HepG2 (cell line): Measurements from ENCODE around the gene NCKIPSD. TPM values are rescaled to one million over a fixed set of nuclear protein-coding genes. Genes with fewer than 3 reads are reported as not detected.

Experiments
- AHDC1 ChIP-seq: sonication (generic); formaldehyde crosslinking; IDR thresholded peaks from 2 replicates; pipeline ENCODE4 v1.5.1; 2020; ENCODE audit warnings: mild to moderate bottlenecking, missing genetic modification reagents, borderline replicate concordance
- ARNT ChIP-seq: fragments of 450-650 bp; IDR thresholded peaks from 2 replicates; pipeline ENCODE4 v1.6.1; 2017
- DNMT3B ChIP-seq: conservative IDR thresholded peaks from 2 replicates; pipeline ENCODE4 v1.6.1; 2016; ENCODE audit warnings: missing biosample characterization, control low read depth
- FOXO4 ChIP-seq: sonication (generic); formaldehyde crosslinking; conservative IDR thresholded peaks from 2 replicates; pipeline ENCODE4 v1.8.1; 2023; ENCODE audit warnings: missing genetic modification reagents
- FOXP1 ChIP-seq, 2 experiments: fragments of 450-650 bp in 1 of 2; IDR thresholded peaks; 2 replicates each; pipeline ENCODE4 v1.6.1; 2017 to 2018; ENCODE audit warnings: antibody characterized with exemption in 1 of 2
- HDAC1 ChIP-seq: sonication (generic); formaldehyde crosslinking; IDR thresholded peaks from 2 replicates; pipeline ENCODE4 v1.5.1; 2020; ENCODE audit warnings: mild to moderate bottlenecking, missing genetic modification reagents
- LCORL ChIP-seq, 2 experiments: fragments of 450-650 bp in 1 of 2; sonication (generic) in 1 of 2; formaldehyde crosslinking in 1 of 2; IDR thresholded peaks; 2 replicates each; pipeline versions ENCODE4 v1.5.0 to v1.6.1; 2017 to 2020; ENCODE audit warnings: antibody characterized with exemption in 1 of 2, missing genetic modification reagents in 1 of 2
- NFKBIZ ChIP-seq: IDR thresholded peaks from 2 replicates; pipeline ENCODE4 v1.6.1; 2018; ENCODE audit warnings: missing genetic modification reagents, missing compliant biosample characterization
- PRDM15 ChIP-seq: sonication (generic); formaldehyde crosslinking; IDR thresholded peaks from 2 replicates; pipeline ENCODE4 v1.4.0; 2020; ENCODE audit warnings: missing genetic modification reagents
- TCF7 ChIP-seq: sonication (generic); IDR thresholded peaks from 2 replicates; pipeline ENCODE4 v1.6.1; 2016; ENCODE audit warnings: antibody characterized with exemption, low read depth
- WIZ ChIP-seq: sonication (generic); formaldehyde crosslinking; IDR thresholded peaks from 2 replicates; pipeline ENCODE4 v1.5.1; 2020; ENCODE audit warnings: mild to moderate bottlenecking, missing genetic modification reagents
- ZBTB34 ChIP-seq: sonication (generic); formaldehyde crosslinking; IDR thresholded peaks from 2 replicates; pipeline ENCODE4 v1.8.0; 2022; ENCODE audit warnings: mild to moderate bottlenecking, missing genetic modification reagents
- ZBTB44 ChIP-seq: sonication (generic); formaldehyde crosslinking; IDR thresholded peaks from 2 replicates; pipeline ENCODE4 v1.4.0; 2020; ENCODE audit warnings: missing genetic modification reagents
- polyA plus RNA-seq, 8 experiments: library from polyadenylated mRNA; depleted of rRNA in 3 of 8; stranded (reverse) in 7 of 8; unstranded in 1 of 8; fragments of >200 nt; fragmentation: Illumina TruSeq in 4 of 8; extraction: Trizol in 4 of 8; gene quantifications; 2 replicates each; pipeline versions ENCODE4 v1.2.1 to v1.2.3, GENCODE V29; 2011 to 2016; ENCODE audit warnings: low read depth in 4 of 8, missing spikeins in 1 of 8, mixed read lengths in 1 of 8; ENCODE audit not compliant: insufficient read depth in 1 of 8
- total RNA-seq, 5 experiments: library from RNA; depleted of rRNA; stranded (reverse); fragments of >200 nt; fragmentation: Illumina TruSeq; extraction: Trizol; gene quantifications; 2 replicates each; pipeline ENCODE4 v1.2.3, GENCODE V29; 2016; ENCODE audit warnings: low read depth in 1 of 5

The NCKIPSD gene
- total and polyA plus RNA-seq, 2 of the 13 experiments (the other 11 are each of a cell fraction or from before 2014, with no cell fraction given) = 13.5 to 35.2 TPM

GRCh38 chr3:48685603-48686511 is at the start of gene NCKIPSD (continued):
- TF ChIP-seq LCORL (IDR thresholded peaks at IDR 0.05) (no peak), LCORL (CRISPR knock-in tag; IDR thresholded peaks at IDR 0.05) (0 out of 2 replicates have a peak, but pooled peaks have one; percentile 24), ZBTB34 (CRISPR knock-in tag) (no peak), HDAC1 (peak; percentile 81; the same call in 1 of the 2 replicates), ZBTB44 (CRISPR knock-in tag) (no peak), FOXO4 (CRISPR knock-in tag) (no peak), WIZ (CRISPR knock-in tag) (peak; percentile 76; the same call in 1 of the 2 replicates), FOXP1 (IDR thresholded peaks at IDR 0.05) (no peak), FOXP1 (CRISPR knock-in tag; IDR thresholded peaks at IDR 0.05) (no peak), DNMT3B (CRISPR knock-in tag) (no peak), AHDC1 (CRISPR knock-in tag) (no peak), TCF7 (no peak), ARNT (no peak), PRDM15 (CRISPR knock-in tag) (no peak), NFKBIZ (CRISPR knock-in tag) (peak; percentile 61; the same call in 1 of the 2 replicates)
